ENCODE measurements around the gene METTL15. TPM values are rescaled to one million over a fixed set of nuclear protein-coding genes. Genes with fewer than 3 reads are reported as not detected.
"Not testable (repeated sequence)": the region's sequence is repeated elsewhere in the genome, so short reads cannot be mapped to it uniquely, and the experiment has no call there.

METTL15 gene
- total RNA-seq, 1 donor = 24.6 TPM

GRCh38 chr11:28269586-28269985, 161.4 kb downstream of the METTL15 start:
- TF ChIP-seq CTCF (IDR thresholded peaks at IDR 0.05; ENCODE audit: insufficient read depth, low read length) = no peak
- no peak for DNase-seq (ENCODE audit: low read depth)
- no peak overlapping the region for H3K4me3 ChIP-seq (ENCODE audit: low read depth, low read length)

- DNase-seq (ENCODE audit: low read depth); H3K4me3 ChIP-seq (ENCODE audit: low read depth, low read length): not testable (repeated sequence)
Observed at GRCh38 chr11:28272247-28272646, 164.1 kb downstream of the METTL15 start.

- no peak overlapping the region for H3K4me3 ChIP-seq (ENCODE audit: low read depth, low read length)
- no peak for TF ChIP-seq CTCF (IDR thresholded peaks at IDR 0.05; ENCODE audit: insufficient read depth, low read length)
- DNase-seq (ENCODE audit: low read depth) = no peak
Observed at GRCh38 chr11:28274216-28274615, 166.0 kb downstream of the METTL15 start.

GRCh38 chr11:28284196-28284595, 176.0 kb downstream of the METTL15 start:
- DNase-seq (ENCODE audit: low read depth) = no peak
- no peak for TF ChIP-seq CTCF (IDR thresholded peaks at IDR 0.05; ENCODE audit: insufficient read depth, low read length)
- H3K4me3 ChIP-seq (ENCODE audit: low read depth, low read length) = no peak overlapping the region

GRCh38 chr11:28289444-28289843, 181.3 kb downstream of the METTL15 start:
- H3K4me3 ChIP-seq (ENCODE audit: low read depth, low read length) = no peak overlapping the region
- TF ChIP-seq CTCF (IDR thresholded peaks at IDR 0.05; ENCODE audit: insufficient read depth, low read length) = no peak
- DNase-seq (ENCODE audit: low read depth) = no peak

GRCh38 chr11:28290995-28291394, 182.8 kb downstream of the METTL15 start:
- not testable (repeated sequence) for DNase-seq (ENCODE audit: low read depth); H3K4me3 ChIP-seq (ENCODE audit: low read depth, low read length)

- no peak for TF ChIP-seq CTCF (IDR thresholded peaks at IDR 0.05; ENCODE audit: insufficient read depth, low read length)
- no peak overlapping the region for H3K4me3 ChIP-seq (ENCODE audit: low read depth, low read length)
- no peak for DNase-seq (ENCODE audit: low read depth)
Observed at GRCh38 chr11:28296426-28296825, 188.2 kb downstream of the METTL15 start.

- H3K4me3 ChIP-seq (ENCODE audit: low read depth, low read length) = no peak overlapping the region
- DNase-seq (ENCODE audit: low read depth) = no peak
- TF ChIP-seq CTCF (IDR thresholded peaks at IDR 0.05; ENCODE audit: insufficient read depth, low read length) = no peak
Observed at GRCh38 chr11:28298209-28298608, 190.0 kb downstream of the METTL15 start.

All from fibroblast of the aortic adventitia (primary cell).